ENCODE data around the gene HDAC9. TPM values are rescaled to one million over a fixed set of nuclear protein-coding genes. Genes with fewer than 3 reads are reported as not detected.

The HDAC9 gene
- polyA plus RNA-seq, 1 experiment: 2.1 TPM

DNA sequence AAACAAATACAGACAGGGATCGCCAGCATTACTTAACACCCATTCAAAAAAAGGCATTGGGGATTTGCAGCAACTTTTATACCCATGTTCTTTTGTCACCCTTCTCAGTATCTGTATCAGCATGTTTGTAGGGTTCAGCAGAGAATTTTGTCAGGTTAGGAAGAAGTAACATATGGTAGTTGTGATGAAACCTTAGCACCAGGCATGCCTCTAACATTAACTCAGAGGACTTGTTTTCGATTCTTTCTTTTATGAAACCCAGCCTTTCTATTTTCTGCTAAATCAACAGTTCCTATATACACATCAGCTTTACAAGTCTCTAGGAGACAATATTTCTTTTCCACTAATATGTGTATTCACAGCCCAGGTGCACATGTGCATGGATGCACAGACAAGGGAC is 22.4 kb upstream of the HDAC9 start:
- no peaks in the 10 kb centered on the region for H3K27me3 ChIP-seq (ENCODE audit: control insufficient read depth, insufficient read depth, low read length)
- no peak for DNase-seq (ENCODE audit: low read depth, low spot score)
- no peak overlapping the region for H3K4me3 ChIP-seq (ENCODE audit: low read depth, low read length)
- H3K27ac ChIP-seq (ENCODE audit: low read depth, low read length): no peak overlapping the region
- CTCF ChIA-PET: interaction anchor here (0.6 kb wide), 1 partner anchor 300 kb away, joined by 4 read pairs; no protein-coding TSS in a partner anchor
- H3K9me3 ChIP-seq (ENCODE audit: control insufficient read depth, insufficient read depth, low read length): no peaks in the 10 kb centered on the region
- TF ChIP-seq, protein P1, sequence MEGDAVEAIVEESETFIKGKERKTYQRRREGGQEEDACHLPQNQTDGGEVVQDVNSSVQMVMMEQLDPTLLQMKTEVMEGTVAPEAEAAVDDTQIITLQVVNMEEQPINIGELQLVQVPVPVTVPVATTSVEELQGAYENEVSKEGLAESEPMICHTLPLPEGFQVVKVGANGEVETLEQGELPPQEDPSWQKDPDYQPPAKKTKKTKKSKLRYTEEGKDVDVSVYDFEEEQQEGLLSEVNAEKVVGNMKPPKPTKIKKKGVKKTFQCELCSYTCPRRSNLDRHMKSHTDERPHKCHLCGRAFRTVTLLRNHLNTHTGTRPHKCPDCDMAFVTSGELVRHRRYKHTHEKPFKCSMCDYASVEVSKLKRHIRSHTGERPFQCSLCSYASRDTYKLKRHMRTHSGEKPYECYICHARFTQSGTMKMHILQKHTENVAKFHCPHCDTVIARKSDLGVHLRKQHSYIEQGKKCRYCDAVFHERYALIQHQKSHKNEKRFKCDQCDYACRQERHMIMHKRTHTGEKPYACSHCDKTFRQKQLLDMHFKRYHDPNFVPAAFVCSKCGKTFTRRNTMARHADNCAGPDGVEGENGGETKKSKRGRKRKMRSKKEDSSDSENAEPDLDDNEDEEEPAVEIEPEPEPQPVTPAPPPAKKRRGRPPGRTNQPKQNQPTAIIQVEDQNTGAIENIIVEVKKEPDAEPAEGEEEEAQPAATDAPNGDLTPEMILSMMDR (IDR thresholded peaks at IDR 0.05; ENCODE audit: low read depth, low read length): no peak
- POLR2A ChIA-PET: no interaction called here

DNA sequence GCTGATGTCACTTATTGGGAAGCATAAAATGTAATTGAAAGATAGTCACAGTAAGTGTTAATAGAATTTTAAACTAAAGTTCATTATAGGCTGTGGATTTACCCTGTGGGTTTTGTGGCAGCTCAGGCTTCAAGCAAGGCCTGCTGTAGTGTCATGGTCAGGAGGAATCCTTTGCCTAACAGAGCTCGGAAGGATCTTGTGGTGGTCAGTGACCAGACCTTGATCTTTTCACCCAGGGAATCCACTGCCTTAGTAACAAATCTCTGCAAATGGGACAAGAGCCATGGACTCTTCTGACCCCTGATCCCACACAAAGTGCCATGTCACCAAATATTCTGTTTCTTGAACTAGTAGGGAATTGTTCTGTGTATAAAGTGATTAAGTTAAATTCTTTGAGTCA is 20.6 kb upstream of the HDAC9 start:
- ChIA-PET CTCF (no interaction called here), POLR2A (no interaction called here)

DNA sequence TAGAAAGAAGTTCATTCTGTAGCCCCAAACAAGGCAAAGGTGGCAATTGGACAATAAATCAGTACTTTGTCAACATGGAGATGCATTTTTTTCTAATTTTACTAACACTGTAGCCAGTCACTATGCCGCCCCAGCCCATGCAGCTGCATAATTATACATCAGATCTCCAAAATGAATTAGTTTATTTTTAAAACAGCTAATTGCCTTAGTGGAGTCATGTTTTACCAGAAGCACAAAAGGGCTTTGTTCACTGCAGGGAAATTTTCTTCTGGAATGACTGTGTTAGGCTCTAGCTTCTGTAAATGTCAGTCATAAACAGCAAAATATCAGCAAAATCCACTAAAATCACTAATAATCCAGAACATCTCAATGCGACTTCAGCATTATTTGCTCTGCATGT is 20.1 kb upstream of the HDAC9 start:
- Histone ChIP-seq H3K4me3 (ENCODE audit: low read depth, low read length) (no peak overlapping the region), H3K9me3 (ENCODE audit: control insufficient read depth, insufficient read depth, low read length) (no peaks in the 10 kb centered on the region), H3K27me3 (ENCODE audit: control insufficient read depth, insufficient read depth, low read length) (no peaks in the 10 kb centered on the region), H3K27ac (ENCODE audit: low read depth, low read length) (no peak overlapping the region)
- CTCF ChIA-PET: no interaction called here
- DNase-seq (ENCODE audit: low read depth, low spot score): no peak
- POLR2A ChIA-PET: no interaction called here
- TF ChIP-seq, protein P1 (IDR thresholded peaks at IDR 0.05; ENCODE audit: low read depth, low read length): no peak

More for the DNA sequence above, 20.6 kb upstream of the HDAC9 start:
- Histone ChIP-seq H3K4me3 (ENCODE audit: low read depth, low read length) (no peak overlapping the region), H3K27me3 (ENCODE audit: control insufficient read depth, insufficient read depth, low read length) (no peaks in the 10 kb centered on the region), H3K9me3 (ENCODE audit: control insufficient read depth, insufficient read depth, low read length) (no peaks in the 10 kb centered on the region), H3K27ac (ENCODE audit: low read depth, low read length) (no peak overlapping the region)
- DNase-seq (ENCODE audit: low read depth, low spot score): no peak
- TF ChIP-seq, protein P1 (IDR thresholded peaks at IDR 0.05; ENCODE audit: low read depth, low read length): no peak

DNA sequence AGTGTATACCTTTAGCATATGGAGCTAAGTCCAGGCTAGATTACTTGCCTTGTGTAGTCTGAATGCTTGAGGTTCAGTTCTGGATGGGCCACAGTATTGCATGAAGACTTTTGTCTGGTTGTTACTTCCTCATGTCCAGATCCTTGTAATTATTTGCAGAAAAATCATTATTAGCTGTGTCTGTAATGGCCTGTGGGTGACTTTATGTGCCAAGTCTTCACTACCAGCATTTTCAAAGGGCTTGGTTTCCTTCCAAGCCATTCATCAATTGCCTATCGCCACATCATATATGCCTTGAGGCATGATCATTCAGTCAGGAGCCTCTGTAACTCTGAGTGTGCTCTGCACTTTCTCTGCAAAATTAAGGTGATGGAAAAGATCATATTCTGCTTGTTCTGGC is 13.8 kb upstream of the HDAC9 start:
- Histone ChIP-seq H3K27me3 (ENCODE audit: control insufficient read depth, insufficient read depth, low read length) (no peaks in the 10 kb centered on the region), H3K9me3 (ENCODE audit: control insufficient read depth, insufficient read depth, low read length) (no peaks in the 10 kb centered on the region), H3K27ac (ENCODE audit: low read depth, low read length) (no peak overlapping the region), H3K4me3 (ENCODE audit: low read depth, low read length) (no peak overlapping the region)
- ChIA-PET POLR2A (no interaction called here), CTCF (no interaction called here)
- no peak for DNase-seq (ENCODE audit: low read depth, low spot score)
- TF ChIP-seq, protein P1 (IDR thresholded peaks at IDR 0.05; ENCODE audit: low read depth, low read length): no peak

DNA sequence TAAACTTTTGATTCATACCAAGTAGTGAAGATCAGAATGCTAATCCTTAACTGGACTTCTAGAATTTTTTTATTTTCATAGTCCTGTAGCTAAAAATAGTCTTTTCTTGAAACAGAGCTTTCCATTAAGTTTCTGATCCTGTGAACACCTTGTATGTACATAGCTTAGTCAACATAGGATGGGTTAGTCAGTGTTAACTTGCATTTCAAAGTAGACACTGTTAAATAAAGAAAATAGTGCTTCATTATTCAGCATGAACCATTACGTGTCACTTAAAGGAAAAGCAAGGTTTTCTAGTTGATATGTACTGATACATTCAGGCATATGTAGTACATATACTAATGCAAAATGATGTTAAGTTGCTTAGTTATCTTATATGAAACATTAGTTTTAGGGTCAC is 7.5 kb upstream of the HDAC9 start:
- TF ChIP-seq, protein P1 (IDR thresholded peaks at IDR 0.05; ENCODE audit: low read depth, low read length): no peak
- DNase-seq (ENCODE audit: low read depth, low spot score): no peak
- CTCF ChIA-PET: interaction anchor here (1.1 kb wide), 1 partner anchor 8 kb away, joined by 3 read pairs; no protein-coding TSS in a partner anchor
- H3K9me3 ChIP-seq (ENCODE audit: control insufficient read depth, insufficient read depth, low read length): no peaks in the 10 kb centered on the region
- H3K27ac ChIP-seq (ENCODE audit: low read depth, low read length): no peak overlapping the region
- H3K27me3 ChIP-seq (ENCODE audit: control insufficient read depth, insufficient read depth, low read length): no peaks in the 10 kb centered on the region
- H3K4me3 ChIP-seq (ENCODE audit: low read depth, low read length): no peak overlapping the region
- POLR2A ChIA-PET: no interaction called here

All from AG04450 (cell line).